Neuronal stem cell (in vitro differentiated cells): ENCODE data around the gene PDGFRA.
A peak's percentile ranks its signal among the peaks of the same experiment; 100 is the strongest.

Source experiments
- DNase-seq: peaks from one replicate; pipeline ENCODE4 v3.0.0-alpha.2; 2013; ENCODE audit warnings: low spot score
- H2AFZ ChIP-seq: one replicate; pipeline ENCODE4 v1.6.1; 2013; ENCODE audit warnings: mild to moderate bottlenecking, low read length, inconsistent platforms
- H2AK5ac ChIP-seq: 2 replicates; pipeline ENCODE4 v1.6.1; 2013; ENCODE audit warnings: low read depth, mild to moderate bottlenecking, inconsistent platforms, low read length, moderate library complexity, mixed read lengths
- H2BK120ac ChIP-seq: 2 replicates; pipeline ENCODE4 v1.6.1; 2013; ENCODE audit warnings: low read depth, mild to moderate bottlenecking, inconsistent platforms, low read length, moderate library complexity, mixed read lengths
- H2BK12ac ChIP-seq: one replicate; pipeline ENCODE4 v1.6.1; 2013; ENCODE audit warnings: low read length, inconsistent platforms
- H2BK15ac ChIP-seq: 2 replicates; pipeline ENCODE4 v1.6.1; 2013; ENCODE audit warnings: mild to moderate bottlenecking, low read length, inconsistent platforms, mixed read lengths
- H2BK5ac ChIP-seq: one replicate; pipeline ENCODE4 v1.6.1; 2013; ENCODE audit warnings: inconsistent platforms, mild to moderate bottlenecking, low read length, moderate library complexity
- H3K14ac ChIP-seq: one replicate; pipeline ENCODE4 v1.6.1; 2013; ENCODE audit warnings: low read length, inconsistent platforms
- H3K18ac ChIP-seq: 2 replicates; pipeline ENCODE4 v1.6.1; 2013; ENCODE audit warnings: low read length, inconsistent platforms
- H3K23ac ChIP-seq: 2 replicates; pipeline ENCODE4 v1.6.1; 2013; ENCODE audit warnings: low read depth, mild to moderate bottlenecking, mixed read lengths, low read length, inconsistent platforms; ENCODE audit not compliant: poor library complexity
- H3K27ac ChIP-seq: replicated peaks from 3 replicates; pipeline ENCODE4 v1.5.1; 2013; ENCODE audit warnings: low read length, inconsistent platforms
- H3K27me3 ChIP-seq, 3 experiments: 2 replicates each; pipeline ENCODE4 v1.6.1; 2013; ENCODE audit warnings: low read length in 3 of 3, mild to moderate bottlenecking in 2 of 3, inconsistent platforms in 1 of 3, low read depth in 1 of 3, mixed read lengths in 1 of 3, moderate library complexity in 1 of 3; ENCODE audit not compliant: control insufficient read depth in 3 of 3, insufficient read depth in 3 of 3
- H3K36me3 ChIP-seq, 2 donors: replicated peaks in 1 of 2; 2 replicates each; pipeline ENCODE4 v1.6.1; 2013; ENCODE audit warnings: low read length in 2 of 2; ENCODE audit not compliant: control insufficient read depth in 2 of 2, insufficient read depth in 2 of 2
- H3K4ac ChIP-seq: 2 replicates; pipeline ENCODE4 v1.6.1; 2013; ENCODE audit warnings: inconsistent platforms, mild to moderate bottlenecking, low read length, moderate library complexity
- H3K4me1 ChIP-seq, 2 donors: 1 replicate in 1 of 2; 2 replicates in 1 of 2; pipeline ENCODE4 v1.6.1; 2013; ENCODE audit warnings: low read length in 2 of 2, low read depth in 1 of 2; ENCODE audit not compliant: control insufficient read depth in 2 of 2, insufficient read depth in 1 of 2
- H3K4me2 ChIP-seq: one replicate; pipeline ENCODE4 v1.6.1; 2013; ENCODE audit warnings: mild to moderate bottlenecking, low read length, inconsistent platforms; ENCODE audit not compliant: insufficient read depth, poor library complexity, severe bottlenecking
- H3K4me3 ChIP-seq, 2 donors: 2 replicates each; pipeline ENCODE4 v1.5.1; 2013; ENCODE audit warnings: low read length in 2 of 2, mild to moderate bottlenecking in 2 of 2, inconsistent platforms in 1 of 2, moderate library complexity in 1 of 2
- H3K79me1 ChIP-seq: one replicate; pipeline ENCODE4 v1.6.1; 2013; ENCODE audit warnings: low read depth, mild to moderate bottlenecking, inconsistent platforms, low read length, moderate library complexity
- H3K9ac ChIP-seq: one replicate; pipeline ENCODE4 v1.6.1; 2013; ENCODE audit warnings: mild to moderate bottlenecking, low read depth, low read length, inconsistent platforms; ENCODE audit not compliant: poor library complexity
- H3K9me3 ChIP-seq, 2 donors: replicated peaks in 1 of 2; 2 replicates each; pipeline versions ENCODE3 to v1.6.1; 2013; ENCODE audit warnings: low read length in 2 of 2, mild to moderate bottlenecking in 2 of 2, inconsistent platforms in 1 of 2, low read depth in 1 of 2, mixed read lengths in 1 of 2, moderate library complexity in 1 of 2; ENCODE audit not compliant: control insufficient read depth in 2 of 2, insufficient read depth in 1 of 2
- H4K8ac ChIP-seq: one replicate; pipeline ENCODE4 v1.6.1; 2013; ENCODE audit warnings: low read depth, mild to moderate bottlenecking, inconsistent platforms, low read length, moderate library complexity
- H4K91ac ChIP-seq: one replicate; pipeline ENCODE4 v1.6.1; 2013; ENCODE audit warnings: low read length, low read depth, mild to moderate bottlenecking, inconsistent platforms; ENCODE audit not compliant: poor library complexity
- WGBS, 2 donors: extraction: QIAGEN DNeasy Blood & Tissue Kit; methylation state at CpG; one replicate each; pipeline ENCODE4 v1.1.7; 2013; ENCODE audit warnings: missing lambda C conversion rate in 2 of 2, mixed read lengths in 1 of 2; ENCODE audit not compliant: insufficient read length in 2 of 2, insufficient replicate concordance in 1 of 2; ENCODE audit errors: extremely low coverage in 2 of 2; 5-methylcytosine and 5-hydroxymethylcytosine counted together

PDGFRA gene

GRCh38 chr4:54224996-54225597 lies 4.0 kb upstream of the PDGFRA start:
- Histone ChIP-seq H3K27ac (no peak overlapping the region), H3K4me3 (no peak overlapping the region), H2AK5ac (no peak overlapping the region), H3K4me1 (peaks cover 4 to 9% of the 10 kb centered on the region in 2 donors), H3K9me3 (no peaks in the 10 kb centered on the region), H3K9ac (no peak overlapping the region), H4K91ac (no peak overlapping the region), H3K27me3 (peaks cover 13 to 71% (median 54%) of the 10 kb centered on the region in 3 experiments), H2AFZ (peak overlapping the region; percentile 81), H3K36me3 (no peaks in the 10 kb centered on the region), H2BK120ac (no peak overlapping the region), H2BK5ac (no peak overlapping the region), H3K23ac (no peak overlapping the region), H3K14ac (no peak overlapping the region), H2BK12ac (no peak overlapping the region), H3K4ac (no peak overlapping the region), H4K8ac (no peak overlapping the region), H2BK15ac (no peak overlapping the region), H3K18ac (no peak overlapping the region), H3K4me2 (no peak overlapping the region), H3K79me1 (no peaks in the 10 kb centered on the region)
- peak; percentile 2 for DNase-seq
- WGBS, 2 donors, result no CpG with 5 or more reads among the region's 6 CpGs

DNA sequence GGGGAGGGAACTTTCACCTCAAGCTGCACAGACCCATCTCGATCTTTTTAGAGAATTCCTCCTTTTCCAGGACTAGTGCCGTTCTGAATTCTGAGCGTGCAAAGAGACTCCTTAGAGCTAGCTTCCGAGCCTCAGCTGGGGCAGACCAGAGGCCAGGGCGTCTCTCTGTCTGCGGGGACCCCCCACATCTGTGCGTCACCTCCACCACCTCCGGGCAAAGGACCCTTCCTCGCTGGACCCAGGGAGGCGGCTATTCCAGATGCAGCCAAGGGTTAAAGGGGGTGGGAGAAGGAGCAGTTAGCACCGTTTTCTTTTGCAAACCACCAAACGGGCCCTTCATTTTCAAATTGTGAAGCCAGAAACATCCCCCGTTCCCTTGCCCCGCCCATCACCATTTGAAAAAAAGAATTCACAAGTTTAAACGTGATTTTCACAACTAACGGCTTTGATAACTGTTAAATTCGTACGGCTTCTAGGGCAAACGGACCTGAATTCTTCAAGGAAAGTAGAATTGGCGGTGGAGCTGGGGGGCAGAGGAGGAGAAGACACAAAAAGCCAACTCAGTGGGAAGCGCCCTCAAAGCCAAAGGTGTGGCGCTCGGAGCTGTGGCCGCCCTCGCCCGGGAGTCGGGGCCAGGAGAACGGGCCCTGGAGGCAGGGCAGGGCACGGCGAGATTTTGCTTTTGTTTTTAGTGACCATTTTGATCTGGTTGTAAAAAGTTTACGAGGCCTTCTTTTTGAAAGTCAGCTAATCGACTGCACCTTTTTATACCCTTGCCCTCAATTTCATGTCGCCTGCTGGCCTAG lies 3.3 kb upstream of the PDGFRA start:
- H3K4me3 ChIP-seq, result no peak overlapping the region

DNA sequence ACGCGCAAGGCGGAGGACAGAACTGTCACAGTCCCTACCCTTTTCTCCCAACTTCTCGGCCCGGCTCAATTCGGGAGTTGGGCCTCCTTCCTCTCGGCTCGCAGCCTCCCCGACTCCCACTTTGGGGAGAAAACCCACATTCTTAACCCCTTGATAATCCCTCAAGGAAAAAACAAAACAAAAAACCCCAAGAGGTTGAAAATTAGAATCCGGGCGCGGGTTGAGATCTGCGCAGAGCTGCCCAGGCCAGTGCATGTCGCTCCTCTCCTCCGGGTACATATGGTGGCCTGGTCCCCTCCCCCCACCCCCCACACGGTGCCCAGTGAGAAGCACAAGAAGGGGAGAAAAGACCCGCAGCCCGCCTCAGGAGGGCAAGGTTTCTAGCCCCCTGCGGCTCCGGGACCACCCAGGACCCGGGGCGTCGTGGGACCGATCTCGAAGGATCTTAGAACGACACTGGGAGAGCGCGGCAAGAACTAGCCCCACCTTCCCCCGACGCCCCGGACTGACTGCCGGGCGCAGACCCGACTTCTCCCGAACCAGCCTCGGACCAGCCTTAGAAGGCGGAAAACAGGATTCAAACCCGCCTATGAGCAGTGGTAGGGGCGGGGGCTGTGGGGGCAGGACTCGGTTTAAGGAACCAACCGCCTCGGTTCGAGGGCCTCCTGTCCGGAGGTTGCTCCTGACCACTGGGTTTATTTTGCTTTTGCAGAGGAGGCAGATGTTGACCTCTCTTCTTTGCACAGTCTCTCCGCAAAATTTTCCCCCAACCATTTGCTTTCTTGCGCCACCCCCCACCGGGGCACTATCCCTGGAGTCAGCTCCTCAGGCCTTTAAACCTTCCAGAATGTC lies 2.5 kb upstream of the PDGFRA start:
- Histone ChIP-seq H3K14ac (no peak overlapping the region), H3K9me3 (no peaks in the 10 kb centered on the region), H3K27ac (no peak overlapping the region), H3K18ac (peak overlapping the region; percentile 88), H3K23ac (no peak overlapping the region), H2AFZ (peak overlapping the region; percentile 81), H3K4me3 (peak overlapping the region; percentile 39 to 65), H3K4me2 (peak overlapping the region; percentile 97), H3K4me1 (peaks cover 4 to 12% of the 10 kb centered on the region in 2 donors), H3K79me1 (no peaks in the 10 kb centered on the region), H2BK12ac (no peak overlapping the region), H4K91ac (no peak overlapping the region), H3K27me3 (peaks cover 27 to 76% (median 69%) of the 10 kb centered on the region in 3 experiments), H3K4ac (no peak overlapping the region), H3K36me3 (no peaks in the 10 kb centered on the region), H4K8ac (no peak overlapping the region), H2AK5ac (peak overlapping the region; percentile 49), H2BK120ac (no peak overlapping the region), H3K9ac (no peak overlapping the region), H2BK5ac (no peak overlapping the region), H2BK15ac (no peak overlapping the region)
- no CpG with 5 or more reads among the region's 47 CpGs for WGBS, 2 donors
- DNase-seq, result peak; percentile 23

More for the DNA sequence above, 3.3 kb upstream of the PDGFRA start:
- Histone ChIP-seq H3K79me1 (no peaks in the 10 kb centered on the region), H2BK15ac (no peak overlapping the region), H3K14ac (no peak overlapping the region), H3K9ac (no peak overlapping the region), H3K27me3 (peaks cover 19 to 74% (median 61%) of the 10 kb centered on the region in 3 experiments), H3K9me3 (no peaks in the 10 kb centered on the region), H2AFZ (peak overlapping the region; percentile 81), H4K91ac (no peak overlapping the region), H3K4me2 (peak overlapping the region; percentile 97), H3K36me3 (no peaks in the 10 kb centered on the region), H3K18ac (peak overlapping the region; percentile 42), H2BK120ac (no peak overlapping the region), H2BK5ac (no peak overlapping the region), H4K8ac (no peak overlapping the region), H3K4me1 (peaks cover 4 to 9% of the 10 kb centered on the region in 2 donors), H2BK12ac (no peak overlapping the region), H3K4ac (no peak overlapping the region), H2AK5ac (no peak overlapping the region), H3K23ac (no peak overlapping the region), H3K27ac (no peak overlapping the region)
- no CpG with 5 or more reads among the region's 33 CpGs for WGBS, 2 donors
- peak; percentile 9 for DNase-seq
